Activated CD4-positive, alpha-beta T cell treated with anti-CD3 and anti-CD28 coated beads, Interleukin-2, amount 50 U/mL, for 4 hours (primary cell): ENCODE measurements around the gene CHTF8.
"Not testable (repeated sequence)": the region's sequence is repeated elsewhere in the genome, so short reads cannot be mapped to it uniquely, and the experiment has no call there.

Experiments used
- DNase-seq, 2 experiments: peaks; one replicate each; pipeline ENCODE4 v3.0.0-alpha.2; 2020

The CHTF8 gene

DNA sequence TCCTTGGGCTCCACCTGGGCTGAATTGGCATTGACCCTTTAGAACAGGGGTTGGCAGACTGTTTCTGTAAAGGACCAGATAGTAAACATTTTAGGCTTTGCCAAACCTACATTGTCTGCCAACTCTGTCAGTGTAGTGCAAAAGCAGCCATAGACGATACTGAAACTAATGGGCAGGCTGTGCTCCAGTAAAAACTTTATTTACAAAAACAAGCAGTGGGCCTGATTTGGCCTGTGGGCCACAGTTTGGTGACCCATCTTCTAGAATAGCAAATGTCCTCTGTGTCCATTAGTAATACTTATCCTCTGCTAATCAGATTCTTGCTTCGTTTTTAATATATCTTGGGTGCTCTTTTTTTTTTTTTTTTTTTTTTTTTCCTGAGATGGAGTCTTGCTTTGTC lies 6.2 kb upstream of the CHTF8 start:
- DNase-seq = no peak

- DNase-seq = no peak
These were observed 1.1 kb upstream of the CHTF8 start for GRCh38 chr16:69133373-69133954.

- DNase-seq = peak; percentile 71 to 77
These were observed 457 bp downstream of the CHTF8 start for GRCh38 chr16:69131839-69132423.

DNA sequence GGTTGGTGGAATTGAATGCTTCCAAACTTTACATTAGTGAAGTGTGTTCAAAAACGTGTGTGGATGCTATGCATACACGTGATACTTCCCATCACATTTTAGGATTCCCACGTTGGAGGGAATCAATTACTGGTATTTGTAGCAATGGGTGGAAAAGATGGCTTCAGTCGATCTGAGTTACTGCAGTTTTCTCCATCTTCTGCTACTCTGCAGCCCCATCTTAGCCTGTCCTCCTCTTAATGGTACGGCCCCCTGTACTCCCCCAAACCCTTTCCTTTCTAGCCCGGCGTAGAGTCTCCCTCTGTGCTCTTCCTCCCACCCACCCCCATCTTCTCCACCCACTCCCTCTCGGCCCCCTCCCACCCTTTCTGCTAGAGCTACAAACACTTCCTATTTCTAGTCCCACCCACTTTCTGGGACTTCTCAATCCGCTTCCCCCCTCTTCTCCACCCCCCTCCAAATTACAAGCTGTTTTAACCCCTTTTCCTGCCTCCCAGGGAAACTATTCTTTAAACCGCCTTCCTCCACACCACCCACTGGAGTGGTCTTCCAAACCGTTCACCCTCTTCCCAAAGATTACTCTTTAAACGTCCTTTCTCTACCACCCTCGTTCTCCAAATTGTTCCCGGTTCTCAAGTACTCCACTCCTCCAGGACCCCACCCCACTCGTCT lies 1.1 kb downstream of the CHTF8 start:
- DNase-seq = no peak

DNA sequence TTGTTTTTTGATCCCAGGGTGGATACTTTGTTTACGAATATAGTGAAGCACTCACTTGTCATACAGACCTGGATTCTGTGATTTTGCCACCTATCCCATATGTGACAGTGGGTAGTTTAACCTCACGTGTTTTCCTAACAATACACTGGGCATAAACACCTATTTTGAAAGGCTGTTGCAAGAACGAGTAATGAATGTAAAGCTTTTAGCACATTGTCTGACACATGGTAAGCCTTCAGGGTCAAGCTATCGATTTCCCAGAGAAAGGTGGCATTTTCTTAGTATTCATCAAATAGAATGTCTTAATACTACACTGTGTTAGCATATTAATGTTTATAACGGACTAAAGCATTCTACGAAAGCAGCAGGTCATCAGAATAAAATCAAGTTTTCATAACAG lies 1.9 kb downstream of the CHTF8 start:
- no peak for DNase-seq

GRCh38 chr16:69127966-69128510 lies 4.3 kb downstream of the CHTF8 start:
- DNase-seq = no peak

DNA sequence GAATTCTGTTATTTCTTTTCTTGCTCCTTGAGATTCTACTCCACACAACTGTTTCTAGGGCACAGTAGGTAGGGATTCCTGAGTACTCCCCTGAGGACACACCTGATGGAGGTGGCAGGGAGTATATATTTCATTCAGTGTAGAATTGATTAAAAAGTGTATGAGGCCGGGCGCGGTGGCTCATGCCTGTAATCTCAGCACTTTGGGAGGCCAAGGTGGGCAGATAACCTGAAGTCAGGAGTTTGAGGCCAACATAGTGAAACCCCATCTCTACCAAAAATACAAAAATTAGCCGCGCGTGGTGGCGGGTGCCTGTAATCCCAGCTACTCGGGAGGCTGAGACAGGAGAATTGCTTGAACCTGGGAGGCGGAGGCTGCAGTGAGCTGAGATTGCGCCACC lies 5.6 kb downstream of the CHTF8 start:
- DNase-seq = not testable (repeated sequence)

GRCh38 chr16:69126221-69126620 lies 6.2 kb downstream of the CHTF8 start:
- no peak for DNase-seq

DNA sequence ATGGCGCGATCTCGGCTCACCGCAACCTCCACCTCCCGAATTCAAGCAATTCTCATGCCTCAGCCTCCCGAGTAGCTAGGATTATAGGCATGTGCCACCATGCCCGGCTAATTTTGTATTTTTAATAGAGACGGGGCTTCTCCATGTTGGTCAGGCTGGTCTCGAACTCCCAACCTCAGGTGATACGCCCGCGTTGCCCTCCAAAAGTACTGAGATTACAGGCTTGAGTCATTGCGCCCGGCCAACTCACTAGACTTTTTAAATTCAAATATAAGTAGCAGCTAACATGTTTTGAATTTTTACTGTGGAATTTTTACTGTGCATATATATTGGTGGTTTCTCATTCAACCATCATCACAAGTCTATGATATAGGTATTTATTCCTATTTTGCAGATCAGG lies 7.4 kb downstream of the CHTF8 start:
- not testable (repeated sequence) for DNase-seq

GRCh38 chr16:69124406-69124805 lies 8.0 kb downstream of the CHTF8 start:
- not testable (repeated sequence) for DNase-seq

DNA sequence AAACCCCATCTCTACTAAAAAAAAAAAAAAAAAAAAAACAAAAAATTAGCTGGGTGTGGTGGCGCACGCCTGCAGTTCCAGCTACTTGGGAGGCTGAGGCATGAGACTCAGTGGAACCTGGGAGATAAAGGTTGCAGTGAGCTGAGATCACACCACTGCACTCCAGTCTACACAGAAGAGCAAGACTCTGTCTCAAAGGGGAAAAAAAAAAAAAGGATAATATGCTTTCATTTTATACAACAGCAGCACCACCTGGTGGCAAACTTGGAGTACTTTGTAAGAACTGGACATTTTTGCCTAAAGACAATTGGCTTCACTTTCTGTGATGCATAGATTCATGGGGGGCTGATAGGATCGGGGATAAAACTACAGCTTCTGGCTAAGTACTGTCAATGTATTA lies 8.5 kb downstream of the CHTF8 start:
- peak; percentile 60 to 63 for DNase-seq

GRCh38 chr16:69120096-69120664 lies 12.2 kb downstream of the CHTF8 start:
- DNase-seq = no peak

GRCh38 chr16:69119536-69119935 lies 12.9 kb downstream of the CHTF8 start:
- no peak for DNase-seq

DNA sequence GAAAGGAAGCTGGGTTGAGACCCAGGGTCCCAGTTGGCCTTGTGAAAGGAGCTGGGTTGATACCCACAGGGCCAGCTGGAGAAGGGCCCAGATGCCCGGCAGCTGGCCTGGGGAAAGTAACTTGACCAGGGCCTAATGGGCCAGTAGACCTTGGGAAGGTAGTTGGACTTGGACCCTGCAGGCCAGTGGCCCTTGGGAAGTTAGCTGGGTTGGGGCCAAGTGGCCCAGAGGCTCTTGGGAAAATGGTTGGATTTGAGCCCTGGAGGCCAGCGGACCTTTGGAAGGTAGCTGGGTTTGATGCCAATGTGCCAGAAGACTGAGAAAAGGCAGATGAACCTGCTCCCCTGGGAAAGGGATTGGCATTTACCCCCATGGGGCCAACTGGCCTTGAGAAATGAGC lies 13.4 kb downstream of the CHTF8 start:
- DNase-seq = no peak

DNA sequence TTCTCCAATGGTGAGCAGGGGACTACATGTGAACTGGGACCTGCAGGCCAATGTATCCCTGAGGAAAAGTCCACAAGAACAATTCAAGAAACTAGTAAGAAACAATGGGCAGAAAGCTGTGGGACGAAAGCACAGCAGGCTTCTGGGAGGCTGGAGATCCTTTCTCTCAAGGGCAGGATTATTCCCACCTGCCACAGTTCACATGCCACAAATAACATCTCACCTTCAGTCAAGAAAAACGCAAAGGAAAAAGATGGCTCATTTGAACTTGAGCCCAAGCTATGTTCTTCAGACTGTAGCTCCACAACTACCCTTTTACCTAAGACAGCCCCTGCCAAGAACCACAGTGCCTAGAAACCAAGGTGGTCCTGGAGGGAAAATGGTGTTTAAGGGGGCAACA lies 13.9 kb downstream of the CHTF8 start:
- DNase-seq = no peak

DNA sequence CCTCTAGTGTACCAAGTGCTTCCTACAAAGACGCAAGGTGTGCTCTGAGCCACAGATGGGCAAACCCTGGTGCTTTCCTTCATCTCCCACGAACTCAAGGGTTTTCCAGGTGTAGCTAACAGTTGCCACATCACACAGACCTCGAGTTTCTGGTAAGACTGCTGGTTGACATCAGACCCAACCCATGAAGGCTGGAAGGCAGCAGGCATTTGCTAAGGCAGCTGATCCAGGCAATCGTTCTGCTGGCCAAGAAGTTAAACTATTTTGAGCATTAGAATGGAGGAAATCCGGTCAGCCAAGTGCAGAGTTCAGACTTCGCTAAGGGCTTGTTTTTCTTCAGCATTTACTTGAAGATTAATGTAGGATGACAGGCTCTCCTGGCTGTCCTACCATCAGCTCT lies 15.5 kb downstream of the CHTF8 start:
- no peak for DNase-seq

GRCh38 chr16:69116256-69116875 lies 16.0 kb downstream of the CHTF8 start:
- no peak for DNase-seq

DNA sequence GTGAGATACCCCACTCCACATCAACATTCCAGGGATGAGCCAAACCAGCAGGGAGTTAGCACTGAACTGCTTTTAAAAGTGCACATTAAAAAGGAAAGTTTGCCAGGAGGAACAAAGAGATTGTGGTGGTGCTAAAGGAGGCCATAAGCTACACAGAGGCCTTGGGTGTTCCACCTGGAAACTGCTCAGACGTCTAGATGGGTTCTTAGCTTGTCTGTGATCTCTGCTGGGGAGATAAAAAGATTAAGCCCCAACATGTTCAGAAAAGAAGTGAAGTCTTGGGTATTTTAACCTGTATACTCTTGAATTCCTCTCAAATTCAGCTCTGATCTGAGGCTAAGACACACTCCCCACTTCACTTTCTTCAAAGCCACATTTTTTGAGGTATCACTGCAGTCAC lies 16.6 kb downstream of the CHTF8 start:
- no peak for DNase-seq

DNA sequence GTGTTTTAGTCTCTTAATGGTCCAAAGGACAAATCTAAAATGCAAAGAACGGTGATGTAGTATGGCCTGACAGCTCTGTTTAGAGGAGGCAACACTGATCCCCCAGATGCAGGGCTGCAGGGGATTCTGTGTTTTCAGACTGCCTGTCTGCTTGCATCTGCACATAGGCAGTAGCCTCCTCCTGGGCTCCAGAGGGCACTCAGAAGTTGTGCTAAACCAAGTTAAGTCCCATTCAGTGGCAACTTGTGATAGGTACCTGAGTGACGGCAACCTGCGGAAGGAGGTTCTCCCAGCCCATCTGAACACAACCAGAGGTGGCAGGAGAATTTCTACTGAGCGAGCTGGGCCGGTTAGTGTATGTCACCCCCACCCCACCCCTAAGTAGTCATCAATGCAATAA lies 17.0 kb downstream of the CHTF8 start:
- no peak for DNase-seq

- no peak for DNase-seq
These were observed 17.4 kb downstream of the CHTF8 start for GRCh38 chr16:69114976-69115355.

DNA sequence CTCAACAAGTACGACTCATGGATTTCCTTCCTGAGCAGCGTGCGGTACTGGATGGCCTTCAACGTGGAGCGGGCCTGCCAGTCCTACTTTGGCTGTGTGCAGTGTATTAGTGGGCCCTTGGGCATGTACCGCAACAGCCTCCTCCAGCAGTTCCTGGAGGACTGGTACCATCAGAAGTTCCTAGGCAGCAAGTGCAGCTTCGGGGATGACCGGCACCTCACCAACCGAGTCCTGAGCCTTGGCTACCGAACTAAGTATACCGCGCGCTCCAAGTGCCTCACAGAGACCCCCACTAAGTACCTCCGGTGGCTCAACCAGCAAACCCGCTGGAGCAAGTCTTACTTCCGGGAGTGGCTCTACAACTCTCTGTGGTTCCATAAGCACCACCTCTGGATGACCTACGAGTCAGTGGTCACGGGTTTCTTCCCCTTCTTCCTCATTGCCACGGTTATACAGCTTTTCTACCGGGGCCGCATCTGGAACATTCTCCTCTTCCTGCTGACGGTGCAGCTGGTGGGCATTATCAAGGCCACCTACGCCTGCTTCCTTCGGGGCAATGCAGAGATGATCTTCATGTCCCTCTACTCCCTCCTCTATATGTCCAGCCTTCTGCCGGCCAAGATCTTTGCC lies 17.9 kb downstream of the CHTF8 start:
- no peak for DNase-seq

DNA sequence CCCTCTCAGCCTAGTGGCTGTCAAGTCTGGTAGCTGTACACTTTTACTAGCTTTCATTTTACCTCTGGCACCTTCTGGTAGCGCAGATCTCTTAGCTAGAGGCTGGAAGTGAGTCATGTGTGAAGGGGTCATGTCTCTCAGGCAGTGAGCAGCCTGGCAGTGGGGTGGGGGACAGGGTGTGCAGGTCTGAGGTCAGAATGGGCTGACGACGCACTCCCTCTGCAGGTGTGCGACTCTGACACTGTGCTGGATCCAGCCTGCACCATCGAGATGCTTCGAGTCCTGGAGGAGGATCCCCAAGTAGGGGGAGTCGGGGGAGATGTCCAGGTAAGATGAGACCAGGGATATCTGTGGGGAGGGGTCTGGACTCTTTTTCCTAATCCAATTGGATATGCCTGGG lies 19.2 kb downstream of the CHTF8 start:
- DNase-seq = no peak
